ENCODE data around the gene AHSG. TPM values are rescaled to one million over a fixed set of nuclear protein-coding genes. Genes with fewer than 3 reads are reported as not detected.

The AHSG gene
- total RNA-seq, 2 donors from 2014 or later, result not detected

GRCh38 chr3:186635532-186635931, 22.7 kb downstream of the AHSG start:
- Histone ChIP-seq H3K27me3 (replicated peaks; ENCODE audit: insufficient read depth) (no peaks in the 10 kb centered on the region), H3K36me3 (no peaks in the 10 kb centered on the region), H3K27ac (no peak overlapping the region), H3K4me3 (no peak overlapping the region), H3K4me1 (replicated peaks) (no peaks in the 10 kb centered on the region), H3K9me3 (no peaks in the 10 kb centered on the region)
- no peak for DNase-seq (ENCODE audit: low spot score)
- WGBS, result 80% methylated on average over 3 of the region's 3 CpGs
- TF ChIP-seq POLR2AphosphoS5 (IDR thresholded peaks at IDR 0.05) (no peak), POLR2A (IDR thresholded peaks at IDR 0.05) (no peak)
- TF ChIP-seq, protein P1, sequence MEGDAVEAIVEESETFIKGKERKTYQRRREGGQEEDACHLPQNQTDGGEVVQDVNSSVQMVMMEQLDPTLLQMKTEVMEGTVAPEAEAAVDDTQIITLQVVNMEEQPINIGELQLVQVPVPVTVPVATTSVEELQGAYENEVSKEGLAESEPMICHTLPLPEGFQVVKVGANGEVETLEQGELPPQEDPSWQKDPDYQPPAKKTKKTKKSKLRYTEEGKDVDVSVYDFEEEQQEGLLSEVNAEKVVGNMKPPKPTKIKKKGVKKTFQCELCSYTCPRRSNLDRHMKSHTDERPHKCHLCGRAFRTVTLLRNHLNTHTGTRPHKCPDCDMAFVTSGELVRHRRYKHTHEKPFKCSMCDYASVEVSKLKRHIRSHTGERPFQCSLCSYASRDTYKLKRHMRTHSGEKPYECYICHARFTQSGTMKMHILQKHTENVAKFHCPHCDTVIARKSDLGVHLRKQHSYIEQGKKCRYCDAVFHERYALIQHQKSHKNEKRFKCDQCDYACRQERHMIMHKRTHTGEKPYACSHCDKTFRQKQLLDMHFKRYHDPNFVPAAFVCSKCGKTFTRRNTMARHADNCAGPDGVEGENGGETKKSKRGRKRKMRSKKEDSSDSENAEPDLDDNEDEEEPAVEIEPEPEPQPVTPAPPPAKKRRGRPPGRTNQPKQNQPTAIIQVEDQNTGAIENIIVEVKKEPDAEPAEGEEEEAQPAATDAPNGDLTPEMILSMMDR (IDR thresholded peaks at IDR 0.05), result no peak
- intact Hi-C loops (cut with DNase I), result no loop called here

DNA sequence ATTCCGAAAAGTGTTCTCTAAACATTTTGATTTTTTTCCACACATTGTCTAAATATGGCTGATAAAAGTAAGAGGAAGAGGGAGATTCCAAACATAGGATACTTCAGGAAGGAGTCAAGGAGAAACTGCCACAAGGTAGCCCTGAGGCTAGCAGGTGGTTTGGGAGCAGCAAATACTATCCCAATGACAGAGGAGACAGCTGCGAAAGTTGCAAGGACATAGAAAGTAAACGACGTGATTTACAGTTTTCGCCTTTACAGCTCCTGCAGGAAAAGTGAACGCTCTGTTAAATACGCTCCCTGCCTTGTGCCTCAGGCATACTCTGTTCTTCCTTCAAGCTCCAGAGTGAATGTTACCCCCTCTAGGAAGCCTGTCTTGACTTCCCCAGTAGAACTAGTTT, 23.7 kb downstream of the AHSG start:
- TF ChIP-seq POLR2AphosphoS5 (IDR thresholded peaks at IDR 0.05), result no peak
- TF ChIP-seq, protein P1 (IDR thresholded peaks at IDR 0.05), result no peak
- TF ChIP-seq POLR2A (IDR thresholded peaks at IDR 0.05), result no peak
- 54% methylated on average over 7 of the region's 7 CpGs for WGBS
- intact Hi-C loops (cut with DNase I), result no loop called here
- no peaks in the 10 kb centered on the region for H3K36me3 ChIP-seq
- H3K27ac ChIP-seq, result no peak overlapping the region
- H3K9me3 ChIP-seq, result no peaks in the 10 kb centered on the region
- DNase-seq (ENCODE audit: low spot score), result no peak
- H3K4me1 ChIP-seq (replicated peaks), result no peaks in the 10 kb centered on the region
- H3K27me3 ChIP-seq (replicated peaks; ENCODE audit: insufficient read depth), result no peaks in the 10 kb centered on the region
- no peak overlapping the region for H3K4me3 ChIP-seq

- no peaks in the 10 kb centered on the region for H3K36me3 ChIP-seq
- no peak for DNase-seq (ENCODE audit: low spot score)
- no peaks in the 10 kb centered on the region for H3K27me3 ChIP-seq (replicated peaks; ENCODE audit: insufficient read depth)
- H3K4me1 ChIP-seq (replicated peaks), result no peaks in the 10 kb centered on the region
- 67% methylated on average over 3 of the region's 3 CpGs for WGBS
- H3K9me3 ChIP-seq, result no peaks in the 10 kb centered on the region
- no peak overlapping the region for H3K27ac ChIP-seq
- TF ChIP-seq, protein P1 (IDR thresholded peaks at IDR 0.05), result no peak
- TF ChIP-seq POLR2A (IDR thresholded peaks at IDR 0.05) (no peak), POLR2AphosphoS5 (IDR thresholded peaks at IDR 0.05) (no peak)
- H3K4me3 ChIP-seq, result no peak overlapping the region
- intact Hi-C loops (cut with DNase I), result no loop called here
Observed at GRCh38 chr3:186637686-186638085, 24.8 kb downstream of the AHSG start.

DNA sequence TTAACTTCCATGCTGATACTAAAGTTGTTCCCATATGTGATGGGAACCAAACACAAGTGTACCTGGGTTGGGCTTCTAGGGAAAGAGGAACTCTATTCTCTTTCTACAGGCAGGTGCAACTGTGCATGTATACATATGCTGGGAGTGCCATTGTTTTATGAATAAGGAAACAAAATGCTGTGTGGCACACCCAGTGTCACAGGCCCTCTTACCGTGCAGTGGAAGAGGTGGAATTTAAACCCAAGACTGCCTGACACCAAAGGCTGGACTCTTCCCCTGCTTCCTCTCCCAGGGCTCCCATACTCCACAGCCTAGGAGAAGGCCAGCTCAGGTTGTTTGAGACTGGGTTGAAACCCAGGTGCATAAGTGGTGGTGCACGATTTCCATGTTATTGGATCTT, 25.4 kb downstream of the AHSG start:
- Histone ChIP-seq H3K4me1 (replicated peaks) (no peaks in the 10 kb centered on the region), H3K4me3 (no peak overlapping the region), H3K27me3 (replicated peaks; ENCODE audit: insufficient read depth) (no peaks in the 10 kb centered on the region), H3K9me3 (no peaks in the 10 kb centered on the region), H3K27ac (no peak overlapping the region), H3K36me3 (no peaks in the 10 kb centered on the region)
- DNase-seq (ENCODE audit: low spot score), result no peak
- TF ChIP-seq, protein P1 (IDR thresholded peaks at IDR 0.05), result no peak
- TF ChIP-seq POLR2AphosphoS5 (IDR thresholded peaks at IDR 0.05) (no peak), POLR2A (IDR thresholded peaks at IDR 0.05) (no peak)
- WGBS, result 89% methylated on average over 2 of the region's 2 CpGs
- intact Hi-C loops (cut with DNase I), result no loop called here

- Histone ChIP-seq H3K4me3 (no peak within 1 kb of the TSS), H3K9me3 (no peaks in the 10 kb centered on the region), H3K36me3 (no peaks in the 10 kb centered on the region), H3K4me1 (replicated peaks) (no peaks in the 10 kb centered on the region), H3K27ac (peak within 1 kb of the TSS in 1 of 2 donors; percentile 8), H3K27me3 (replicated peaks; ENCODE audit: insufficient read depth) (no peaks in the 10 kb centered on the region)
- no peak for DNase-seq (ENCODE audit: low spot score)
- 75% methylated on average over 1 of the region's 1 CpG for WGBS
- intact Hi-C loops (cut with DNase I), result no loop called here
- TF ChIP-seq POLR2AphosphoS5 (IDR thresholded peaks at IDR 0.05) (no peak), POLR2A (IDR thresholded peaks at IDR 0.05) (no peak)
- TF ChIP-seq, protein P1 (IDR thresholded peaks at IDR 0.05), result no peak
Observed at GRCh38 chr3:186639778-186640472, 27.1 kb downstream of the AHSG start, which contains the start of gene FETUB. Gene FETUB, plus strand, starts transcription at chr3:186640399. Its CDS starts 62 bp downstream, at chr3:186640461.

All from prostate gland (tissue), 2 donors.